K562 (cell line): ENCODE measurements around the gene TMEM184C. TPM values are rescaled to one million over a fixed set of nuclear protein-coding genes. Genes with fewer than 3 reads are reported as not detected.

ENCODE experiments used
- CXXC5 ChIP-seq: fragments of 250-450 bp; sonication (Bioruptor Pico); IDR thresholded peaks from 2 replicates; pipeline ENCODE4 v1.8.0; 2022; ENCODE audit warnings: inconsistent platforms, mild to moderate bottlenecking, moderate library complexity
- ELF1 ChIP-seq: fragments of 200-800 bp; sonication (Bioruptor generic); IDR thresholded peaks from 2 replicates; pipeline ENCODE4 v1.6.1; 2016; ENCODE audit warnings: missing genetic modification characterization, missing compliant biosample characterization
- GABPB2 ChIP-seq: fragments of 250-450 bp; sonication (Bioruptor Pico); conservative IDR thresholded peaks from 2 replicates; pipeline ENCODE4 v1.5.1; 2021; ENCODE audit warnings: mild to moderate bottlenecking
- HLTF ChIP-seq: fragments of 450-650 bp; IDR thresholded peaks from 2 replicates; pipeline ENCODE4 v1.6.1; 2016
- HNRNPH1 ChIP-seq: fragments of 200-400 bp; formaldehyde crosslinking; optimal IDR thresholded peaks from 2 replicates; pipeline ENCODE3; 2017; ENCODE audit warnings: low read depth, mild to moderate bottlenecking, low read length, moderate library complexity
- KDM5B ChIP-seq: fragments of 200-600 bp; sonication (generic); IDR thresholded peaks from 2 replicates; pipeline ENCODE4 v1.6.1; 2012; ENCODE audit warnings: low read depth, mild to moderate bottlenecking, moderate library complexity, low read length, control low read depth, inconsistent platforms; ENCODE audit not compliant: insufficient replicate concordance
- PURB ChIP-seq: sonication (generic); formaldehyde crosslinking; IDR thresholded peaks from 2 replicates; pipeline ENCODE4 v1.9.0; 2021; ENCODE audit warnings: low read depth, mild to moderate bottlenecking, missing genetic modification reagents
- RAD51 ChIP-seq: fragments of 450-650 bp; IDR thresholded peaks from 2 replicates; pipeline ENCODE4 v1.7.1; 2016; ENCODE audit warnings: low read depth, mild to moderate bottlenecking, borderline replicate concordance
- RFX5 ChIP-seq: IDR thresholded peaks from 2 replicates; pipeline ENCODE4 v1.6.1; 2011; ENCODE audit warnings: low read depth, mild to moderate bottlenecking, improper control_type of control experiment, low read length
- RFX7 ChIP-seq: fragments of 250-450 bp; sonication (Bioruptor Pico); IDR thresholded peaks from 2 replicates; pipeline ENCODE4 v1.5.1; 2021; ENCODE audit warnings: mild to moderate bottlenecking
- SAFB2 ChIP-seq: fragments of 200-400 bp; formaldehyde crosslinking; IDR thresholded peaks from 2 replicates; pipeline ENCODE4 v1.6.1; 2018; ENCODE audit warnings: borderline replicate concordance, low read length, low read depth, moderate library complexity; ENCODE audit not compliant: severe bottlenecking
- SMAD1 ChIP-seq: fragments of 150-350 bp; IDR thresholded peaks from 2 replicates; pipeline ENCODE4 v1.6.1; 2014; ENCODE audit warnings: low read length, low read depth; ENCODE audit not compliant: partially characterized antibody
- SNIP1 ChIP-seq: fragments of 450-650 bp; IDR thresholded peaks from 2 replicates; pipeline ENCODE4 v1.7.1; 2017; ENCODE audit warnings: low read depth, mild to moderate bottlenecking
- SREBF1 ChIP-seq: fragments of 150-350 bp; IDR thresholded peaks from 2 replicates; pipeline ENCODE4 v1.6.1; 2014; ENCODE audit warnings: antibody characterized with exemption, low read depth, low read length, borderline replicate concordance
- WHSC1 ChIP-seq: IDR thresholded peaks from one replicate; pipeline ENCODE4 v1.6.1; 2012; ENCODE audit warnings: low read length, control low read depth, inconsistent platforms
- YY1 ChIP-seq, 3 experiments: IDR thresholded peaks; 2 replicates each; pipeline ENCODE4 v1.6.1; 2011; ENCODE audit warnings: low read length in 2 of 3, mild to moderate bottlenecking in 2 of 3, moderate library complexity in 2 of 3, borderline replicate concordance in 1 of 3, control low read depth in 1 of 3, low read depth in 1 of 3; ENCODE audit not compliant: insufficient read depth in 3 of 3, insufficient replicate concordance in 2 of 3, control insufficient read depth in 1 of 3, insufficient read length in 1 of 3; ENCODE audit errors: extremely low read depth in 1 of 3
- ZFP30 ChIP-seq: fragments of 250-450 bp; sonication (Bioruptor Pico); IDR thresholded peaks from 2 replicates; pipeline ENCODE4 v1.8.0; 2022; ENCODE audit warnings: moderate library complexity, mild to moderate bottlenecking, inconsistent platforms, borderline replicate concordance
- ZNF146 ChIP-seq: IDR thresholded peaks from one replicate; pipeline ENCODE4 v1.6.1; 2018; ENCODE audit warnings: missing compliant biosample characterization; ENCODE audit not compliant: unreplicated experiment
- ZNF175 ChIP-seq: fragments of 200-800 bp; sonication (Bioruptor generic); IDR thresholded peaks from 2 replicates; pipeline ENCODE4 v1.6.1; 2016; ENCODE audit warnings: low read depth, mild to moderate bottlenecking, missing genetic modification characterization, missing compliant biosample characterization
- ZNF197 ChIP-seq: fragments of 200-800 bp; sonication (Bioruptor generic); IDR thresholded peaks from 2 replicates; pipeline ENCODE4 v1.6.1; 2016; ENCODE audit warnings: low read depth, missing genetic modification characterization, missing compliant biosample characterization
- polyA plus RNA-seq, 8 experiments: library from polyadenylated mRNA; depleted of rRNA in 4 of 8; stranded (reverse) in 5 of 8; unstranded in 3 of 8; fragments of >200 nt; fragmentation: Nextera tagmentation in 2 of 8; fragmentation: Illumina TruSeq in 1 of 8; extraction: Ambion mirVana in 2 of 8; extraction: Trizol in 1 of 8; gene quantifications; 2 replicates each; pipeline versions ENCODE4 v1.2.1 to v1.2.3, GENCODE V29; 2011 to 2014; ENCODE audit warnings: inconsistent platforms in 1 of 8, missing spikeins in 1 of 8
- total RNA-seq, 7 experiments: library from RNA; depleted of rRNA in 6 of 7; stranded (reverse); fragments of >200 nt in 6 of 7; fragmentation: Illumina TruSeq in 2 of 7; extraction: Trizol in 2 of 7; gene quantifications; 2 replicates each; pipeline versions ENCODE4 v1.2.1 to v1.2.3, GENCODE V29; 2011 to 2021; ENCODE audit warnings: low replicate concordance in 1 of 7
- TF ChIP-seq, protein P1 (sequence below): fragments of 250-450 bp; sonication (Bioruptor Pico); IDR thresholded peaks from 2 replicates; pipeline ENCODE4 v1.8.0; 2021; ENCODE audit warnings: mild to moderate bottlenecking, moderate library complexity
- TF ChIP-seq, protein P2 (sequence below): fragments of 450-650 bp; IDR thresholded peaks from 2 replicates; pipeline ENCODE4 v1.6.1; 2016; ENCODE audit warnings: borderline replicate concordance
- TF ChIP-seq, protein P3 (sequence below): sonication (generic); formaldehyde crosslinking; IDR thresholded peaks from 2 replicates; pipeline ENCODE4 v1.8.0; 2023; ENCODE audit warnings: mild to moderate bottlenecking, missing genetic modification reagents

The TMEM184C gene
- total and polyA plus RNA-seq, 9 of the 15 experiments (the other 6 are each of a cell fraction or from before 2014, with no cell fraction given) = 3.9 to 24.2 (median 18.2) TPM

GRCh38 chr4:147683717-147684700 is 66.8 kb downstream of the TMEM184C start, which contains the start of gene PRMT9 (continued):
- TF ChIP-seq, protein P1, sequence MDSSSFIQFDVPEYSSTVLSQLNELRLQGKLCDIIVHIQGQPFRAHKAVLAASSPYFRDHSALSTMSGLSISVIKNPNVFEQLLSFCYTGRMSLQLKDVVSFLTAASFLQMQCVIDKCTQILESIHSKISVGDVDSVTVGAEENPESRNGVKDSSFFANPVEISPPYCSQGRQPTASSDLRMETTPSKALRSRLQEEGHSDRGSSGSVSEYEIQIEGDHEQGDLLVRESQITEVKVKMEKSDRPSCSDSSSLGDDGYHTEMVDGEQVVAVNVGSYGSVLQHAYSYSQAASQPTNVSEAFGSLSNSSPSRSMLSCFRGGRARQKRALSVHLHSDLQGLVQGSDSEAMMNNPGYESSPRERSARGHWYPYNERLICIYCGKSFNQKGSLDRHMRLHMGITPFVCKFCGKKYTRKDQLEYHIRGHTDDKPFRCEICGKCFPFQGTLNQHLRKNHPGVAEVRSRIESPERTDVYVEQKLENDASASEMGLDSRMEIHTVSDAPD = no peak
- TF ChIP-seq SAFB2 (no peak), PURB (CRISPR knock-in tag) (no peak), RFX5 (no peak), CXXC5 (CRISPR knock-in tag) (peak; percentile 97), ZNF175 (CRISPR knock-in tag) (no peak), ZFP30 (CRISPR knock-in tag) (no peak), WHSC1 (no peak), RFX7 (CRISPR knock-in tag) (no peak), ZNF146 (no peak), RAD51 (no peak), KDM5B (peak; percentile 94), YY1 (IDR thresholded peaks at IDR 0.05; ENCODE audit: borderline replicate concordance in 1 of 3, control insufficient read depth in 1 of 3, extremely low read depth in 1 of 3, insufficient read depth in 3 of 3, insufficient read length in 1 of 3, insufficient replicate concordance in 2 of 3, low read depth in 1 of 3, low read length in 2 of 3) (peak in 1 of 3 experiments; percentile 10), SNIP1 (no peak), SMAD1 (peak; percentile 48), SREBF1 (no peak), ZNF197 (no peak), HNRNPH1 (no peak), ELF1 (tag) (no peak), HLTF (no peak), GABPB2 (CRISPR knock-in tag) (no peak)
- TF ChIP-seq, protein P2, sequence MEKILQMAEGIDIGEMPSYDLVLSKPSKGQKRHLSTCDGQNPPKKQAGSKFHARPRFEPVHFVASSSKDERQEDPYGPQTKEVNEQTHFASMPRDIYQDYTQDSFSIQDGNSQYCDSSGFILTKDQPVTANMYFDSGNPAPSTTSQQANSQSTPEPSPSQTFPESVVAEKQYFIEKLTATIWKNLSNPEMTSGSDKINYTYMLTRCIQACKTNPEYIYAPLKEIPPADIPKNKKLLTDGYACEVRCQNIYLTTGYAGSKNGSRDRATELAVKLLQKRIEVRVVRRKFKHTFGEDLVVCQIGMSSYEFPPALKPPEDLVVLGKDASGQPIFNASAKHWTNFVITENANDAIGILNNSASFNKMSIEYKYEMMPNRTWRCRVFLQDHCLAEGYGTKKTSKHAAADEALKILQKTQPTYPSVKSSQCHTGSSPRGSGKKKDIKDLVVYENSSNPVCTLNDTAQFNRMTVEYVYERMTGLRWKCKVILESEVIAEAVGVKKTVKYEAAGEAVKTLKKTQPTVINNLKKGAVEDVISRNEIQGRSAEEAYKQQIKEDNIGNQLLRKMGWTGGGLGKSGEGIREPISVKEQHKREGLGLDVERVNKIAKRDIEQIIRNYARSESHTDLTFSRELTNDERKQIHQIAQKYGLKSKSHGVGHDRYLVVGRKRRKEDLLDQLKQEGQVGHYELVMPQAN = no peak
- TF ChIP-seq, protein P3, sequence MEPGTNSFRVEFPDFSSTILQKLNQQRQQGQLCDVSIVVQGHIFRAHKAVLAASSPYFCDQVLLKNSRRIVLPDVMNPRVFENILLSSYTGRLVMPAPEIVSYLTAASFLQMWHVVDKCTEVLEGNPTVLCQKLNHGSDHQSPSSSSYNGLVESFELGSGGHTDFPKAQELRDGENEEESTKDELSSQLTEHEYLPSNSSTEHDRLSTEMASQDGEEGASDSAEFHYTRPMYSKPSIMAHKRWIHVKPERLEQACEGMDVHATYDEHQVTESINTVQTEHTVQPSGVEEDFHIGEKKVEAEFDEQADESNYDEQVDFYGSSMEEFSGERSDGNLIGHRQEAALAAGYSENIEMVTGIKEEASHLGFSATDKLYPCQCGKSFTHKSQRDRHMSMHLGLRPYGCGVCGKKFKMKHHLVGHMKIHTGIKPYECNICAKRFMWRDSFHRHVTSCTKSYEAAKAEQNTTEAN (CRISPR knock-in tag) = no peak
